SH-SY5Y (cell line): ENCODE data around the gene USP35.

ENCODE experiments used
- GATA2 ChIP-seq: IDR thresholded peaks from 2 replicates; pipeline ENCODE4 v1.6.1; 2011; ENCODE audit warnings: mild to moderate bottlenecking, low read depth, low read length
- GATA3 ChIP-seq: IDR thresholded peaks from 2 replicates; pipeline ENCODE4 v1.6.1; 2011; ENCODE audit warnings: low read depth, mild to moderate bottlenecking, low read length, moderate library complexity

- no peak for TF ChIP-seq GATA2
- TF ChIP-seq GATA3, result no peak
These were observed at the start of gene USP35, which contains the start of gene KCTD21 for GRCh38 chr11:78188286-78189173.
